Suprapubic skin (tissue), 4 donors: ENCODE results near the gene CDH16. TPM values are rescaled to one million over a fixed set of nuclear protein-coding genes. Genes with fewer than 3 reads are reported as not detected.

Experiments
- DNase-seq, 2 donors: peaks; one replicate each; pipeline ENCODE4 v3.0.0-alpha.2; 2019; ENCODE audit warnings: low spot score in 2 of 2
- H3K27ac ChIP-seq: fragments of 200-600 bp; sonication (generic); one replicate; pipeline ENCODE4 v1.5.1; 2019
- H3K27me3 ChIP-seq: fragments of 200-600 bp; sonication (generic); one replicate; pipeline ENCODE4 v1.5.1; 2019
- H3K36me3 ChIP-seq: fragments of 200-600 bp; sonication (generic); one replicate; pipeline ENCODE4 v1.5.1; 2019
- H3K4me1 ChIP-seq: fragments of 200-600 bp; sonication (generic); one replicate; pipeline ENCODE4 v1.5.1; 2019
- H3K4me3 ChIP-seq: fragments of 200-600 bp; sonication (generic); one replicate; pipeline ENCODE4 v1.5.1; 2019; ENCODE audit warnings: mild to moderate bottlenecking
- H3K9me3 ChIP-seq: fragments of 200-600 bp; sonication (generic); one replicate; pipeline ENCODE4 v1.5.1; 2019
- CTCF ChIP-seq, 2 donors: fragments of 200-600 bp in 1 of 2; fragments of 450-650 bp in 1 of 2; sonication (generic) in 1 of 2; IDR thresholded peaks; one replicate each; pipeline ENCODE4 v1.5.1; 2016 to 2019; ENCODE audit warnings: antibody characterized with exemption in 2 of 2, mild to moderate bottlenecking in 1 of 2, moderate library complexity in 1 of 2
- EP300 ChIP-seq: sonication (generic); formaldehyde crosslinking; IDR thresholded peaks from one replicate; pipeline ENCODE4 v1.6.1; 2017; ENCODE audit warnings: antibody characterized with exemption
- POLR2A ChIP-seq, 2 donors: fragments of 450-650 bp; IDR thresholded peaks; one replicate each; pipeline ENCODE4 v1.6.1; 2017; ENCODE audit warnings: antibody characterized with exemption in 2 of 2, mild to moderate bottlenecking in 2 of 2, moderate library complexity in 2 of 2
- POLR2AphosphoS5 ChIP-seq, 3 donors: sonication (generic); formaldehyde crosslinking; IDR thresholded peaks; one replicate each; pipeline ENCODE4 v1.6.1; 2017; ENCODE audit warnings: antibody characterized with exemption in 3 of 3
- WGBS: methylation state at CpG from one replicate; pipeline ENCODE4 v1.1.5; 2018; 5-methylcytosine and 5-hydroxymethylcytosine counted together
- total RNA-seq, 4 donors: library from RNA; depleted of rRNA; stranded (reverse); fragments of >200 nt; gene quantifications; one replicate each; pipeline ENCODE4 v1.1.0, GENCODE V29; 2016

Gene CDH16
- total RNA-seq, 4 donors from 2014 or later, result 0.45 TPM; not detected in 3

- no peak for DNase-seq
- Histone ChIP-seq H3K27me3 (no peaks in the 10 kb centered on the region), H3K36me3 (peaks cover 29% of the 10 kb centered on the region), H3K4me3 (no peak overlapping the region), H3K9me3 (no peaks in the 10 kb centered on the region), H3K27ac (no peak overlapping the region), H3K4me1 (peaks cover 21% of the 10 kb centered on the region)
- 90% methylated on average over 8 of the region's 8 CpGs for WGBS
- TF ChIP-seq EP300 (no peak), POLR2A (IDR thresholded peaks at IDR 0.05) (no peak), POLR2AphosphoS5 (IDR thresholded peaks at IDR 0.05) (no peak), CTCF (IDR thresholded peaks at IDR 0.05) (no peak)
Observed at GRCh38 chr16:66881964-66882508, 36.6 kb downstream of the CDH16 start.

GRCh38 chr16:66881560-66881959, 37.1 kb downstream of the CDH16 start:
- Histone ChIP-seq H3K27ac (no peak overlapping the region), H3K27me3 (no peaks in the 10 kb centered on the region), H3K9me3 (no peaks in the 10 kb centered on the region), H3K4me3 (peak overlapping the region; percentile 71), H3K4me1 (peaks cover 21% of the 10 kb centered on the region), H3K36me3 (peaks cover 25% of the 10 kb centered on the region)
- whole genome bisulfite sequencing, result 77% methylated on average over 2 of the region's 2 CpGs
- TF ChIP-seq POLR2A (IDR thresholded peaks at IDR 0.05) (no peak), POLR2AphosphoS5 (IDR thresholded peaks at IDR 0.05) (no peak), CTCF (IDR thresholded peaks at IDR 0.05) (no peak), EP300 (no peak)
- no peak for DNase-seq

- DNase-seq, result no peak
- peaks cover 21% of the 10 kb centered on the region for H3K4me1 ChIP-seq
- no peaks in the 10 kb centered on the region for H3K9me3 ChIP-seq
- peaks cover 20% of the 10 kb centered on the region for H3K36me3 ChIP-seq
- no peaks in the 10 kb centered on the region for H3K27me3 ChIP-seq
- peak overlapping the region; percentile 5 for H3K27ac ChIP-seq
- no peak for TF ChIP-seq POLR2AphosphoS5 (IDR thresholded peaks at IDR 0.05)
- no peak for TF ChIP-seq EP300
- no peak for TF ChIP-seq POLR2A (IDR thresholded peaks at IDR 0.05)
- no peak for TF ChIP-seq CTCF (IDR thresholded peaks at IDR 0.05)
- H3K4me3 ChIP-seq, result peak overlapping the region; percentile 71
- 3% methylated on average over 12 of the region's 23 CpGs for WGBS
Observed at GRCh38 chr16:66881014-66881417, 37.7 kb downstream of the CDH16 start.

- Histone ChIP-seq H3K9me3 (no peaks in the 10 kb centered on the region), H3K27me3 (no peaks in the 10 kb centered on the region), H3K4me1 (peaks cover 21% of the 10 kb centered on the region), H3K27ac (peak within 1 kb of the TSS; percentile 5), H3K4me3 (peak within 1 kb of the TSS; percentile 71), H3K36me3 (peaks cover 15% of the 10 kb centered on the region)
- no peak for TF ChIP-seq POLR2A (IDR thresholded peaks at IDR 0.05)
- TF ChIP-seq CTCF (IDR thresholded peaks at IDR 0.05), result no peak
- peak in 1 of 3 donors; percentile 28 for TF ChIP-seq POLR2AphosphoS5 (IDR thresholded peaks at IDR 0.05)
- TF ChIP-seq EP300, result no peak
- peak; percentile 97 to 98 for DNase-seq
- 0% methylated on average over 17 of the region's 58 CpGs for WGBS
Observed at GRCh38 chr16:66880288-66881013, 38.2 kb downstream of the CDH16 start, which contains the start of gene PDP2. PDP2 (plus strand) TSS chr16:66880515; CDS start chr16:66884285, 3,770 bp downstream.

- H3K9me3 ChIP-seq, result no peaks in the 10 kb centered on the region
- peaks cover 25% of the 10 kb centered on the region for H3K4me1 ChIP-seq
- 67% methylated on average over 5 of the region's 5 CpGs for WGBS
- no peak for TF ChIP-seq POLR2AphosphoS5 (IDR thresholded peaks at IDR 0.05)
- TF ChIP-seq POLR2A (IDR thresholded peaks at IDR 0.05), result no peak
- no peak overlapping the region for H3K27ac ChIP-seq
- no peak overlapping the region for H3K4me3 ChIP-seq
- no peak for DNase-seq
- no peaks in the 10 kb centered on the region for H3K27me3 ChIP-seq
- H3K36me3 ChIP-seq, result no peaks in the 10 kb centered on the region
Observed at GRCh38 chr16:66878067-66878466, 40.6 kb downstream of the CDH16 start.
